IMR-90 (cell line): Measurements from ENCODE around the gene CPNE4. TPM values are rescaled to one million over a fixed set of nuclear protein-coding genes. Genes with fewer than 3 reads are reported as not detected.

ENCODE experiments used
- ATAC-seq: fragments of 200-7000 bp; cut with Tn5 transposase; 2 replicates; pipeline ENCODE4 v1.9.1; 2020; ENCODE audit warnings: low read depth, mild to moderate bottlenecking, moderate library complexity
- BruUV-seq: library from RNA; stranded (reverse); fragments of 400-500 nt; replicated peaks from 2 replicates; lab custom pipeline; 2021; lab: Mats Ljungman, UMichigan
- CTCF ChIA-PET: fragments of 300-600 bp; formaldehyde crosslinking; extraction: SDS; loops from one replicate; lab custom pipeline; 2021; ENCODE audit warnings: antibody characterized with exemption; lab: Yijun Ruan, JAX
- POLR2A ChIA-PET: fragments of 300-600 bp; sonication (Branson Sonifier 250); formaldehyde crosslinking; loops from one replicate; lab custom pipeline; 2022; ENCODE audit warnings: antibody characterized with exemption; ENCODE audit not compliant: unreplicated experiment; lab: Charles Lee
- DNase-seq: peaks from one replicate; pipeline ENCODE4 v3.0.0; 2013
- H2AFZ ChIP-seq: replicated peaks from 2 replicates; pipeline ENCODE3; 2013; ENCODE audit warnings: low read length, mild to moderate bottlenecking; ENCODE audit not compliant: poor library complexity
- H2AK5ac ChIP-seq: 2 replicates; pipeline ENCODE4 v1.6.1; 2013; ENCODE audit warnings: low read depth, low read length, inconsistent platforms
- H2AK9ac ChIP-seq: replicated peaks from 2 replicates; pipeline ENCODE3; 2013; ENCODE audit warnings: mild to moderate bottlenecking, low read depth, low read length, moderate library complexity; ENCODE audit not compliant: poor library complexity
- H2BK120ac ChIP-seq: 2 replicates; pipeline ENCODE4 v1.6.1; 2013; ENCODE audit warnings: low read depth, low read length, inconsistent platforms
- H2BK15ac ChIP-seq: 3 replicates; pipeline ENCODE4 v1.6.1; 2013; ENCODE audit warnings: low read depth, low read length, inconsistent platforms
- H2BK20ac ChIP-seq: 2 replicates; pipeline ENCODE4 v1.6.1; 2013; ENCODE audit warnings: low read depth, mild to moderate bottlenecking, inconsistent platforms, low read length, moderate library complexity
- H2BK5ac ChIP-seq: 2 replicates; pipeline ENCODE4 v1.6.1; 2013; ENCODE audit warnings: mild to moderate bottlenecking, low read depth, low read length, inconsistent platforms; ENCODE audit not compliant: poor library complexity, severe bottlenecking
- H3K14ac ChIP-seq: replicated peaks from 2 replicates; pipeline ENCODE4 v1.6.1; 2013; ENCODE audit warnings: low read depth, low read length, inconsistent platforms
- H3K18ac ChIP-seq: 2 replicates; pipeline ENCODE4 v1.6.1; 2013; ENCODE audit warnings: low read depth, low read length, control low read depth
- H3K23ac ChIP-seq: 2 replicates; pipeline ENCODE4 v1.6.1; 2013; ENCODE audit warnings: low read depth, low read length, inconsistent platforms
- H3K27ac ChIP-seq: 2 replicates; pipeline ENCODE4 v1.5.1; 2013; ENCODE audit warnings: mild to moderate bottlenecking, control low read depth, low read length; ENCODE audit not compliant: insufficient read depth
- H3K27me3 ChIP-seq: 2 replicates; pipeline ENCODE4 v1.6.1; 2013; ENCODE audit warnings: low read length; ENCODE audit not compliant: control insufficient read depth, insufficient read depth
- H3K36me3 ChIP-seq: 2 replicates; pipeline ENCODE4 v1.6.1; 2013; ENCODE audit warnings: low read length, mixed read lengths; ENCODE audit not compliant: control insufficient read depth, insufficient read depth
- H3K4ac ChIP-seq: 2 replicates; pipeline ENCODE4 v1.6.1; 2013; ENCODE audit warnings: low read depth, low read length, inconsistent platforms
- H3K4me1 ChIP-seq: 2 replicates; pipeline ENCODE4 v1.6.1; 2013; ENCODE audit warnings: low read length, mixed read lengths; ENCODE audit not compliant: control insufficient read depth, insufficient read depth
- H3K4me2 ChIP-seq: 2 replicates; pipeline ENCODE4 v1.6.1; 2013; ENCODE audit warnings: low read depth, mild to moderate bottlenecking, control low read depth, low read length, moderate library complexity
- H3K4me3 ChIP-seq: 2 replicates; pipeline ENCODE4 v1.5.1; 2013; ENCODE audit warnings: low read depth, mild to moderate bottlenecking, control low read depth, low read length, moderate library complexity; ENCODE audit not compliant: insufficient read depth
- H3K56ac ChIP-seq: 2 replicates; pipeline ENCODE4 v1.6.1; 2013; ENCODE audit warnings: low read length, inconsistent platforms; ENCODE audit not compliant: insufficient read depth; ENCODE audit errors: extremely low read depth
- H3K79me1 ChIP-seq, 2 experiments: 2 replicates each; pipeline ENCODE4 v1.6.1; 2013; ENCODE audit warnings: low read length in 2 of 2, inconsistent platforms in 1 of 2, low read depth in 1 of 2
- H3K9ac ChIP-seq: 2 replicates; pipeline ENCODE4 v1.6.1; 2013; ENCODE audit warnings: low read depth, low read length, control low read depth
- H3K9me1 ChIP-seq: 2 replicates; pipeline ENCODE4 v1.6.1; 2013; ENCODE audit warnings: low read length, inconsistent platforms; ENCODE audit not compliant: insufficient read depth
- H3K9me3 ChIP-seq: 2 replicates; pipeline ENCODE4 v1.6.1; 2013; ENCODE audit warnings: low read length; ENCODE audit not compliant: control insufficient read depth, insufficient read depth
- H4K20me1 ChIP-seq: 2 replicates; pipeline ENCODE4 v1.6.1; 2013; ENCODE audit warnings: low read length, inconsistent platforms; ENCODE audit not compliant: insufficient read depth
- H4K5ac ChIP-seq: 2 replicates; pipeline ENCODE4 v1.6.1; 2013; ENCODE audit warnings: mild to moderate bottlenecking, low read depth, low read length, control low read depth
- H4K8ac ChIP-seq, 2 experiments: 2 replicates each; pipeline ENCODE4 v1.6.1; 2013; ENCODE audit warnings: low read depth in 2 of 2, low read length in 2 of 2, control low read depth in 1 of 2, inconsistent platforms in 1 of 2
- H4K91ac ChIP-seq: 2 replicates; pipeline ENCODE4 v1.6.1; 2013; ENCODE audit warnings: low read depth, low read length, inconsistent platforms; ENCODE audit not compliant: insufficient read depth
- BHLHE40 ChIP-seq: fragments of 150-350 bp; IDR thresholded peaks from 2 replicates; pipeline ENCODE4 v1.6.1; 2016; ENCODE audit warnings: mild to moderate bottlenecking, low read depth, low read length
- CEBPB ChIP-seq: IDR thresholded peaks from 2 replicates; pipeline ENCODE4 v1.6.1; 2012; ENCODE audit warnings: low read depth, low read length, improper control_type of control experiment
- CHD1 ChIP-seq: IDR thresholded peaks from 2 replicates; pipeline ENCODE4 v1.6.1; 2012; ENCODE audit warnings: low read depth, low read length, improper control_type of control experiment
- FOS ChIP-seq: fragments of 150-350 bp; IDR thresholded peaks from 2 replicates; pipeline ENCODE4 v1.6.1; 2016; ENCODE audit warnings: low read depth, low read length
- MAFK ChIP-seq: IDR thresholded peaks from 2 replicates; pipeline ENCODE4 v1.6.1; 2012; ENCODE audit warnings: low read depth, low read length, improper control_type of control experiment
- MAZ ChIP-seq: IDR thresholded peaks from 2 replicates; pipeline ENCODE4 v1.6.1; 2012; ENCODE audit warnings: low read depth, mild to moderate bottlenecking, low read length, improper control_type of control experiment, moderate library complexity, borderline replicate concordance
- MXI1 ChIP-seq: IDR thresholded peaks from 2 replicates; pipeline ENCODE4 v1.6.1; 2012; ENCODE audit warnings: low read depth, mild to moderate bottlenecking, low read length, moderate library complexity, borderline replicate concordance
- NFE2L2 ChIP-seq: fragments of 150-350 bp; IDR thresholded peaks from 2 replicates; pipeline ENCODE4 v1.6.1; 2016; ENCODE audit warnings: low read depth, mild to moderate bottlenecking, low read length
- POLR2A ChIP-seq: IDR thresholded peaks from 2 replicates; pipeline ENCODE4 v1.6.1; 2012; ENCODE audit warnings: mild to moderate bottlenecking, low read depth, low read length
- RAD21 ChIP-seq: IDR thresholded peaks from 2 replicates; pipeline ENCODE4 v1.6.1; 2012; ENCODE audit warnings: low read length, improper control_type of control experiment
- RCOR1 ChIP-seq: IDR thresholded peaks from 2 replicates; pipeline ENCODE4 v1.6.1; 2012; ENCODE audit warnings: mild to moderate bottlenecking, low read length, improper control_type of control experiment; ENCODE audit not compliant: insufficient replicate concordance
- RFX5 ChIP-seq: IDR thresholded peaks from 2 replicates; pipeline ENCODE4 v1.8.0; 2012; ENCODE audit warnings: low read depth, mild to moderate bottlenecking, low read length, moderate library complexity
- SMC3 ChIP-seq: fragments of 150-350 bp; IDR thresholded peaks from 2 replicates; pipeline ENCODE4 v1.6.1; 2016; ENCODE audit warnings: low read depth, mild to moderate bottlenecking, antibody characterized with exemption, low read length, moderate library complexity
- WGBS, 2 experiments: methylation state at CpG; one replicate each; pipeline versions ENCODE4 v1.1.5 to v1.1.7; 2013; ENCODE audit warnings: missing lambda C conversion rate in 2 of 2; ENCODE audit not compliant: insufficient read length in 1 of 2; ENCODE audit errors: extremely low coverage in 2 of 2; 5-methylcytosine and 5-hydroxymethylcytosine counted together
- dilution Hi-C: fragments of 300-500 bp; cut with HindIII; formaldehyde crosslinking; loops from one replicate; pipeline ENCODE4 v1.14.3; 2018; ENCODE audit warnings: low sequenced_read_pairs; ENCODE audit not compliant: unreplicated experiment
- in situ Hi-C: fragments of 300-500 bp; cut with MboI; formaldehyde crosslinking; loops from 3 replicates; pipeline ENCODE4 v1.14.3; 2019; ENCODE audit warnings: low sequenced_read_pairs, inconsistent platforms, mixed read lengths
- intact Hi-C: fragments of 100-400 bp; cut with micrococcal nuclease; formaldehyde crosslinking; loops from 2 replicates; pipeline ENCODE4 v1.10.0; 2022
- polyA plus RNA-seq, 3 experiments: library from polyadenylated mRNA; depleted of rRNA; stranded (reverse); fragments of >200 nt; gene quantifications; 2 replicates each; pipeline ENCODE4 v1.2.3, GENCODE V29; 2012; ENCODE audit warnings: low replicate concordance in 1 of 3
- total RNA-seq: library from RNA; depleted of rRNA; stranded (reverse); fragments of >200 nt; gene quantifications from 2 replicates; pipeline ENCODE4 v1.2.3, GENCODE V29; 2012
- TF ChIP-seq, protein P1 (sequence below): conservative IDR thresholded peaks from 2 replicates; pipeline ENCODE4 v1.5.1; 2012; ENCODE audit warnings: mild to moderate bottlenecking, low read depth, low read length, improper control_type of control experiment
- TF ChIP-seq, protein P2 (sequence below): fragments of 150-350 bp; IDR thresholded peaks from 2 replicates; pipeline ENCODE4 v1.6.1; 2016; ENCODE audit warnings: low read depth, mild to moderate bottlenecking, low read length, moderate library complexity, borderline replicate concordance
- TF ChIP-seq, protein P3 (sequence below): fragments of 150-350 bp; IDR thresholded peaks from 2 replicates; pipeline ENCODE4 v1.6.1; 2017; ENCODE audit warnings: mild to moderate bottlenecking, antibody characterized with exemption, low read length, low read depth

The CPNE4 gene
- total and polyA plus RNA-seq, 2 of the 4 experiments (the other 2 are of a cell fraction) = not detected

GRCh38 chr3:131530843-131531242, 504.0 kb downstream of the CPNE4 start:
- no TSS peak for BruUV-seq
- intact Hi-C loops = no loop called here
- CTCF ChIA-PET = no interaction called here

More at GRCh38 chr3:131530843-131531242, 504.0 kb downstream of the CPNE4 start:
- H3K4me2 ChIP-seq = no peak overlapping the region
- TF ChIP-seq RFX5 (no peak), POLR2A (no peak), SMC3 (no peak), BHLHE40 (no peak), MAZ (no peak), NFE2L2 (no peak), CEBPB (no peak), MAFK (no peak), CHD1 (no peak), RCOR1 (no peak), MXI1 (no peak), FOS (no peak), RAD21 (no peak)
- TF ChIP-seq, protein P1, sequence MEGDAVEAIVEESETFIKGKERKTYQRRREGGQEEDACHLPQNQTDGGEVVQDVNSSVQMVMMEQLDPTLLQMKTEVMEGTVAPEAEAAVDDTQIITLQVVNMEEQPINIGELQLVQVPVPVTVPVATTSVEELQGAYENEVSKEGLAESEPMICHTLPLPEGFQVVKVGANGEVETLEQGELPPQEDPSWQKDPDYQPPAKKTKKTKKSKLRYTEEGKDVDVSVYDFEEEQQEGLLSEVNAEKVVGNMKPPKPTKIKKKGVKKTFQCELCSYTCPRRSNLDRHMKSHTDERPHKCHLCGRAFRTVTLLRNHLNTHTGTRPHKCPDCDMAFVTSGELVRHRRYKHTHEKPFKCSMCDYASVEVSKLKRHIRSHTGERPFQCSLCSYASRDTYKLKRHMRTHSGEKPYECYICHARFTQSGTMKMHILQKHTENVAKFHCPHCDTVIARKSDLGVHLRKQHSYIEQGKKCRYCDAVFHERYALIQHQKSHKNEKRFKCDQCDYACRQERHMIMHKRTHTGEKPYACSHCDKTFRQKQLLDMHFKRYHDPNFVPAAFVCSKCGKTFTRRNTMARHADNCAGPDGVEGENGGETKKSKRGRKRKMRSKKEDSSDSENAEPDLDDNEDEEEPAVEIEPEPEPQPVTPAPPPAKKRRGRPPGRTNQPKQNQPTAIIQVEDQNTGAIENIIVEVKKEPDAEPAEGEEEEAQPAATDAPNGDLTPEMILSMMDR = no peak
- TF ChIP-seq, protein P2, sequence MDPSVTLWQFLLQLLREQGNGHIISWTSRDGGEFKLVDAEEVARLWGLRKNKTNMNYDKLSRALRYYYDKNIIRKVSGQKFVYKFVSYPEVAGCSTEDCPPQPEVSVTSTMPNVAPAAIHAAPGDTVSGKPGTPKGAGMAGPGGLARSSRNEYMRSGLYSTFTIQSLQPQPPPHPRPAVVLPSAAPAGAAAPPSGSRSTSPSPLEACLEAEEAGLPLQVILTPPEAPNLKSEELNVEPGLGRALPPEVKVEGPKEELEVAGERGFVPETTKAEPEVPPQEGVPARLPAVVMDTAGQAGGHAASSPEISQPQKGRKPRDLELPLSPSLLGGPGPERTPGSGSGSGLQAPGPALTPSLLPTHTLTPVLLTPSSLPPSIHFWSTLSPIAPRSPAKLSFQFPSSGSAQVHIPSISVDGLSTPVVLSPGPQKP = no peak
- TF ChIP-seq, protein P3, sequence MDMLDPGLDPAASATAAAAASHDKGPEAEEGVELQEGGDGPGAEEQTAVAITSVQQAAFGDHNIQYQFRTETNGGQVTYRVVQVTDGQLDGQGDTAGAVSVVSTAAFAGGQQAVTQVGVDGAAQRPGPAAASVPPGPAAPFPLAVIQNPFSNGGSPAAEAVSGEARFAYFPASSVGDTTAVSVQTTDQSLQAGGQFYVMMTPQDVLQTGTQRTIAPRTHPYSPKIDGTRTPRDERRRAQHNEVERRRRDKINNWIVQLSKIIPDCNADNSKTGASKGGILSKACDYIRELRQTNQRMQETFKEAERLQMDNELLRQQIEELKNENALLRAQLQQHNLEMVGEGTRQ = no peak
- in situ Hi-C loops = no loop called here
- no peak overlapping the region for H3K4me3 ChIP-seq
- H2BK120ac ChIP-seq = no peak overlapping the region
- POLR2A ChIA-PET = no interaction called here
- no peak overlapping the region for H3K56ac ChIP-seq
- H3K27me3 ChIP-seq = no peaks in the 10 kb centered on the region; the same call in 1 of the 2 replicates
- H3K4me1 ChIP-seq = no peaks in the 10 kb centered on the region
- WGBS, 2 experiments = no CpG with 5 or more reads among the region's 1 CpG
- H4K20me1 ChIP-seq = no peaks in the 10 kb centered on the region
- H3K4ac ChIP-seq = no peak overlapping the region
- no peak overlapping the region for H3K9ac ChIP-seq
- H2AFZ ChIP-seq = no peak overlapping the region
- no peak overlapping the region for H2BK5ac ChIP-seq
- no peaks in the 10 kb centered on the region for H3K79me1 ChIP-seq
- no peaks in the 10 kb centered on the region for H3K36me3 ChIP-seq
- H3K27ac ChIP-seq = no peak overlapping the region
- H3K23ac ChIP-seq = no peak overlapping the region
- no peak overlapping the region for H2AK9ac ChIP-seq
- H3K18ac ChIP-seq = no peak overlapping the region
- no peak overlapping the region for H4K8ac ChIP-seq
- no peaks in the 10 kb centered on the region for H3K9me3 ChIP-seq
- H2BK15ac ChIP-seq = no peak overlapping the region
- H2AK5ac ChIP-seq = no peak overlapping the region
- ATAC-seq = no peak
- H4K91ac ChIP-seq = no peak overlapping the region
- H2BK20ac ChIP-seq = no peak overlapping the region
- H3K14ac ChIP-seq = no peak overlapping the region
- dilution Hi-C loops = no loop called here
- H4K5ac ChIP-seq = no peak overlapping the region
- no peak for DNase-seq
- H3K9me1 ChIP-seq = no peaks in the 10 kb centered on the region
